H54 (cell line): ENCODE measurements around the gene SPIRE2.
"Not testable (repeated sequence)": the region's sequence is repeated elsewhere in the genome, so short reads cannot be mapped to it uniquely, and the experiment has no call there.

Experiments used
- DNase-seq: peaks from one replicate; pipeline ENCODE4 v3.0.0; 2011; ENCODE audit warnings: low spot score, mixed read lengths; ENCODE audit not compliant: insufficient read length
- FAIRE-seq: peaks from 3 replicates; lab custom pipeline; 2011; peaks lifted over from hg19 to GRCh38; lab: Jason Lieb, UNC
- POLR2A ChIP-seq: IDR thresholded peaks from 2 replicates; pipeline ENCODE4 v1.6.1; 2011; ENCODE audit warnings: low read depth, mild to moderate bottlenecking, low read length

The SPIRE2 gene

GRCh38 chr16:89910717-89911354 is 82.6 kb downstream of the SPIRE2 start:
- DNase-seq (no peak), FAIRE-seq (no peak)
- TF ChIP-seq POLR2A: no peak

- no peak for TF ChIP-seq POLR2A
- no peak for FAIRE-seq
- DNase-seq: no peak
Measured at GRCh38 chr16:89911375-89911774, 83.1 kb downstream of the SPIRE2 start.

- FAIRE-seq: no peak
- DNase-seq: no peak
Measured at GRCh38 chr16:89912143-89912542, 83.9 kb downstream of the SPIRE2 start.

GRCh38 chr16:89912627-89913026 is 84.4 kb downstream of the SPIRE2 start:
- no peak for FAIRE-seq
- TF ChIP-seq POLR2A: no peak

More at GRCh38 chr16:89912143-89912542, 83.9 kb downstream of the SPIRE2 start:
- TF ChIP-seq POLR2A: no peak

GRCh38 chr16:89913408-89914387 is 85.4 kb downstream of the SPIRE2 start:
- DNase-seq: no peak
- no peak for TF ChIP-seq POLR2A
- no peak for FAIRE-seq

More at GRCh38 chr16:89912627-89913026, 84.4 kb downstream of the SPIRE2 start:
- DNase-seq: no peak

- not testable (repeated sequence) for DNase-seq, FAIRE-seq
Measured at GRCh38 chr16:89914642-89915285, 86.5 kb downstream of the SPIRE2 start.

GRCh38 chr16:89915303-89916232 is 87.3 kb downstream of the SPIRE2 start:
- TF ChIP-seq POLR2A: no peak
- DNase-seq: no peak
- FAIRE-seq: no peak

GRCh38 chr16:89917773-89918452 is 89.6 kb downstream of the SPIRE2 start:
- DNase-seq (peak; percentile 93), FAIRE-seq (no peak)
- no peak; the same call in 1 of the 2 replicates for TF ChIP-seq POLR2A

GRCh38 chr16:89918453-89919347 is 90.4 kb downstream of the SPIRE2 start, which contains the start of gene MC1R:
MC1R (plus strand) TSS chr16:89918862; CDS start chr16:89919259, 397 bp downstream.
- FAIRE-seq (no peak), DNase-seq (no peak)
- TF ChIP-seq POLR2A: no peak

GRCh38 chr16:89919535-89920406 is 91.5 kb downstream of the SPIRE2 start:
- FAIRE-seq: no peak
- TF ChIP-seq POLR2A: no peak

GRCh38 chr16:89920723-89921122 is 92.4 kb downstream of the SPIRE2 start:
- no peak for FAIRE-seq
- TF ChIP-seq POLR2A: no peak
- no peak for DNase-seq

More at GRCh38 chr16:89919535-89920406, 91.5 kb downstream of the SPIRE2 start:
- no peak for DNase-seq
